G401 (cell line): ENCODE data around the gene ENDOV. TPM values are rescaled to one million over a fixed set of nuclear protein-coding genes. Genes with fewer than 3 reads are reported as not detected.
"Not testable (repeated sequence)": the region's sequence is repeated elsewhere in the genome, so short reads cannot be mapped to it uniquely, and the experiment has no call there.

Source experiments
- DNase-seq: peaks from one replicate; pipeline ENCODE4 v3.0.0-alpha.2; 2015; ENCODE audit warnings: low spot score
- in situ Hi-C: cut with HindIII; loops from 2 replicates; pipeline ENCODE4 v1.10.0; 2016; ENCODE audit warnings: low sequenced_read_pairs, mixed read lengths
- total RNA-seq: library from RNA; depleted of rRNA; stranded (reverse); fragments of >200 nt; shearing (Covaris generic); gene quantifications from 2 replicates; pipeline ENCODE4 v1.2.3, GENCODE V29; 2014

ENDOV gene
- total RNA-seq, 1 experiment from 2014 or later: 30.7 TPM

- in situ Hi-C loops, DNase-seq: not testable (repeated sequence)
Measured at GRCh38 chr17:80410441-80411087, 4.4 kb upstream of the ENDOV start.

DNA sequence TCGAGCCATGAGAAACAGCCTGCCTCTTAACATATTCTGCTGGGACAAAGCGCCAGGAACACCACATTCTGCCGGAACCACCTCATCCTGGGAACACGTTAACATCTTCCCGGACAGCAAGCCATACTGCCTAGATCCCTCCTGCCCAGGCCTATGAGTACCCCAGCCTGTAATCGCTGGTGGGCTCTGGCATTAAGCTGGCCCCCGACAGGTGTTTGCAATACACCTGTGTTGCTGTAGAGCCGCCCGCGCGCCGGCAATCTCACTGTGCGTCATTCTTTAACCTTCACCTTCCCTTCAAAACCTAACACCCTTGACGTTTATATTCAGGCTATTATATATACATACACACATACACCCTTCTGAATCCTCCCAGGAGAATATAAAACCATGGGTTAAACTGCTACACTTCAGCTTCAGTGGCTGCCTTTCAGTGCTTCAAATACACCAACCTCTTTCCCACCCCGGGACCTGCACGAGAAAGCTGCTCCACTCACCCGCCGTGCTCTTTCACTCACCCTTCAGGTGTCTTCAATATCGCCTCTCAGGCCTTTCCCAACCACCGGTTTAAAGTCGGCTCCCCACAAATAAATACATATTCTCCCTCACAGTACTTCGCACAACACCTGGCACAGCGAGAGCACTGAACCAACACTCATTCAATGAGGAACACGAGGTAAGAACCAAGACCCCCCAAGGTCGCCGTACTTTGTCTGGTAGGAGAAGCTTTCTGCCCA, 1.0 kb upstream of the ENDOV start:
- no peak for DNase-seq
- in situ Hi-C loops: no loop called here

- in situ Hi-C loops: no loop called here
- no peak for DNase-seq
Measured at GRCh38 chr17:80414508-80414802, 512 bp upstream of the ENDOV start.

GRCh38 chr17:80415626-80416137, 715 bp downstream of the ENDOV start:
- in situ Hi-C loops: no loop called here
- no peak for DNase-seq

DNA sequence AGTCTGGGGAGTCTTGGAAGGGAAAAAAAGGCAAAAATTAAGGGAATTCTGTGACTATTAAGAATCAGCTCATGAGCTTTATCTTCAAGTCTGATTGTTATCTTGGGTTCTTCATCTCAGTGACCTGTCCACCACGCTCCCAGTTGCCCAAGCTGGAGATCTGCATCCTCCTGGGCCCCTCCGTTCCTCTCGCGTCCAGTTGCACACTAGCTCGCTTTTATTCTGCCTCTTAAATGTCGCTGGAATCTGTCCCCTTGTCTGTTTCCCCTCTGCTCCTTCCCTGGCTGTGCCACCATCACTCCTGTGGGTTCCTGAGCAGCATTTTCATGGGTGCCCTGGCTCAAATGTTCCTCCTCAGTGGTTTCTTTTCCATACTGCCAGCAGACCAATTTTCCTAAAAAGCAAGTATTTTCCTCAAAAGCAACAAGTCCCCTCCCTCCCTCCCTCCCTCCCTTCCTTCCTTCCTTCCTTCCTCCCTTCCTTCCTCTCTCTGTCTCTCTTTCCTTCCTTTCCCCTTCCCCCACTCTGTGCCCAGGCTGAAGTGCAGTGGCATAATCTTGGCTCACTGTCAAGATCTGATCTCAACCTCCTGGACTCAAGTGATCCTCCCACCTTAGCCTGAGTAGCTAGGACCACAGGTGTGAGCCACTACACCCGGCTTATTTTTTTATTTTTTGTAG, 1.4 kb downstream of the ENDOV start:
- DNase-seq: no peak
- in situ Hi-C loops: no loop called here

DNA sequence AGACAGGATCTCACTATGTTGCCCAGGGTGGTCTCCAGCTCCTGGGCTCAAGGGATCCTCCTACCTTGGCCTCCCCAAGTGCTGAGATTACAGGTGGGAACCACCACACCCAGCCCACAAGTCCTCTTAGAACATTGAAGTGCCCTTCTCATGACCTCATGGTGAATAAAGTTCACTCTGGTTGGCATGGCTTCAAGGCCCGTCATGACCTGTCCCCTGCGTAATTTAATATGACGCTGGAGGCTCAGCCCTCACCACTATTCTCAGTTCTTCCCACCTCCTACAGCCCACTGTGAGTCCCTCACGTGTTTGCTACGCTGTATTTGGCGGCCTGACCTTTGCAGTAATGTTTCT, 1.9 kb downstream of the ENDOV start:
- in situ Hi-C loops: no loop called here

GRCh38 chr17:80418589-80418988, 3.6 kb downstream of the ENDOV start:
- in situ Hi-C loops: no loop called here
- DNase-seq: no peak

More for the DNA sequence above, 1.9 kb downstream of the ENDOV start:
- DNase-seq: no peak

DNA sequence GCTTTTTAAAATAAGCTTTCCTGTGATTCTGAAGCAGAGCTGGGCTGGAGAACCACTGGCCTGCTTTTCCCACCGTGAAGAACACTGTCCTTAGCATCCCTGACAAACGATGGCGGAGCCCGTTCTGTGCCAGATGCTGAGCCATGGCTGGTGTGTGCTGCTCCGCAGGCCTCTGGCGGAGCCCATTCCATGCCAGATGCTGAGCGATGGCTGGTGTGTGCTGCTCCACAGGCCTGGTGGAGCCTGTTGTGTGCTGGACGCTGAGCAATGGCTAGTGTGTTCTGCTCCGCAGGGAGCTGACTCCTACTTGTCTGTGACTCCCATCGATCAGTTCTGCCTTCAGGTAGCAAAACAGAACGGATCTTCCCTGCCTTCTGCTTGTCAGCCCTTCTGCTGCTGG, 4.3 kb downstream of the ENDOV start:
- DNase-seq: no peak
- in situ Hi-C loops: no loop called here

DNA sequence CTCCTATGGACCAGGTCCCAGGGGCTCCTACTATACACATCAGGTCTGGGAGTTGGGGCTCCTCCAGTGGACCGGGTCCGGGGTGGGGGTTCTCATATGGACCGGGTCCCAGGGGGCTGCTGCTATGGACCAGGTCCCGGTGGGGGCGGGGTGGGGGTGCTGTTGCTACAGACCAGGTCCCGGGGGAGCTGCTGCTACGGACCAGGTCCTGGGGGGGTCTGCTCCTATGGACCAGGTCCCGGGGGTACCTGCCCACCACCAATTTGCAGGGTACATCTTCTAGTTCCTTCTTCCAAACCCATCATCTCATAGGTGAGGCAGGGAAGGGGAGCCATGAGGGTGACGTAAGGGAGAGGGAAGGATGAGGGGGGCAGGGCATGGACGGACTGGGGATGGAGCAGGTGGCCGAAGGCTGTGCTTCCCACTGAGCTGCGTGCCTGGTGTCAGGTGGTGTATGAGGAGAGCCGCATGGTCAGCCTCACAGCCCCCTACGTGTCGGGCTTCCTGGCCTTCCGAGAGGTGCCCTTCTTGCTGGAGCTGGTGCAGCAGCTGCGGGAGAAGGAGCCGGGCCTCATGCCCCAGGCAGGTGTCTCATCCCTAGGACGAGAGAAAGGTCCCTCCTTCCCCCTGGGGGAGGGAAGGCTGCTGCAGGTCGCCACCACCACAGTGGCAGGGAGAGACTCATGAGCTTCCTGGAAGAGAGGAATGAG, 6.6 kb downstream of the ENDOV start:
- no peak for DNase-seq
- in situ Hi-C loops: no loop called here

DNA sequence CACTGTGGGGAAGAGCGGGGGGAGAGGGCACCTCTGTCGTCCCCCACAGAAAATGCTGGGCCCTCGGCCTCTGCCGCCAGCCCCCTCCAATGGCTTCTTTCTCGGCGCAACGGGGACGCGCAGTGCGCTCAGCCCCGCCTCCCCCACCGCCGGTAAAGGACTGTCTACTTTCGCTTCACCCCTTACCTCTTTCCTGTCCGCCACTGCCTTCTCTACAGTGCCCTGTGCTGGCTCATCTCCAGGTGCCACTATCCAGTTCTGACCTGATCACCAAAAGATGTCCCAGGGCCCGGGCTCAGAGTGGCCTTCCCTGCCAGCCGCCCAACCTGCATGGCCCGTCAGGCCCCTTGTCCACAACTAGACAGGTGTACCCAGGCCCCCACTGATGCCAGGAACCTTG, 7.3 kb downstream of the ENDOV start:
- in situ Hi-C loops: no loop called here
- no peak for DNase-seq

GRCh38 chr17:80422981-80423380, 8.0 kb downstream of the ENDOV start:
- DNase-seq: no peak
- in situ Hi-C loops: no loop called here

- in situ Hi-C loops: no loop called here
- no peak for DNase-seq
Measured at GRCh38 chr17:80423536-80424225, 8.7 kb downstream of the ENDOV start.

DNA sequence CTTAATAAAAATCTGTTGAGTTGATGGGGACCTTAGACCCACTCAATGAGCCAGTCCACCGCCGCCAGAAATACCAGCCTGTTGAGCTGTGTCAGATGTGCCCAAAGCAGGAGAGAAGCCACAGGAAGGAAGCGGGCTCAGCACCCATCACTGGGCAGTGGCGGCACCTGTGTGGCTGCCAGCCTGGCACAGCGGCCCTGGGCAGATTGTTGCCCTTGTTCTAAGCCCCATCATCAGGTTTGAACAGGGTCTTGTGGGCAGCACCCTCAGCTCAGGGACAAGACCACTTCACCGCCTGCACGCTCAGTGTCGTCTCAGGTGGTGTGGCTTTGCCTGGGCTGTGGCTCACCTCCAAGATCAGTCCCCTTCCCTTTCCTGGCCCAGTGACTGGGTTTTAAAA, 9.3 kb downstream of the ENDOV start:
- no peak for DNase-seq
- in situ Hi-C loops: no loop called here

DNA sequence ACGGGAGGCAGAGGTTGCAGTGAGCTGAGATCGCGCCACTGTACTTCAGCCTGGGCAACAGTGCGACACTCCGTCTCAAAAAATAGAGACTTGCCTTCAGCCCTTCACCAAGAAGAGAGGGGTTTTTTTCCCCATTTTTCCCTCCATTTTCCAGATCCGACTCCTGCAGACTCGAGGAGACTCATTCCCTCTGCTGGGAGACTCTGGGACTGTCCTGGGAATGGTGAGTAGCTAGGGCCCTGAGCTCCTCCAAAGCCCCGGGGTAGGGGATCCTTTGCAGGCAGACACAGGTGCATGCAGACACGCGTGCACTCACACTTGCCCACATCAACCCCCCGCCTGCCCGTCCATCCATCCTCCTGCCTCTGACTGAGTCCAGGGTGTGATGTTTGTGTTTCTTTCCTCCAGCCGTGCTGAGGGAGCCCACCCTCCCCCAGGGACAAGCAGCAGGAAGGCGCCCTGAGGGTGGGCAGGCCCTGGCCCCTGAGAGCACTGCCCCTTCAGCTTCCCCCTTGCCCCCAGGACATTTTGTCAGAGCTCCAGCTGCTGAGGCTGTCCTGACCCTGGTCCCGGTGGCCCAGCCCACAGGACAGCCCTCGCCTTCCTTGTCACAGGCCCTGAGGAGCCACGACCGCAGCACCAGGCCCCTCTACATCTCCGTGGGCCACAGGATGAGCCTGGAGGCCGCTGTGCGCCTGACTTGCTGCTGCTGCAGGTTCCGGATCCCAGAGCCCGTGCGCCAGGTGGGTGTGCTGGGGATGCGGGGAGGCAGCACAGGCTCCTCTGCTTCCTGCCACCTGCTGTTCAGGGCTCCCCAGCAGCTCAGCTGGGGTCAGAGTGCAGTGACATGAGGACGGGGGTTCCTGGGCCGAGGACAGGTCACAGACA, 10.2 kb downstream of the ENDOV start:
- in situ Hi-C loops: no loop called here
- DNase-seq: no peak

- DNase-seq: no peak
- in situ Hi-C loops: no loop called here
Measured at GRCh38 chr17:80425835-80426426, 11.0 kb downstream of the ENDOV start.

DNA sequence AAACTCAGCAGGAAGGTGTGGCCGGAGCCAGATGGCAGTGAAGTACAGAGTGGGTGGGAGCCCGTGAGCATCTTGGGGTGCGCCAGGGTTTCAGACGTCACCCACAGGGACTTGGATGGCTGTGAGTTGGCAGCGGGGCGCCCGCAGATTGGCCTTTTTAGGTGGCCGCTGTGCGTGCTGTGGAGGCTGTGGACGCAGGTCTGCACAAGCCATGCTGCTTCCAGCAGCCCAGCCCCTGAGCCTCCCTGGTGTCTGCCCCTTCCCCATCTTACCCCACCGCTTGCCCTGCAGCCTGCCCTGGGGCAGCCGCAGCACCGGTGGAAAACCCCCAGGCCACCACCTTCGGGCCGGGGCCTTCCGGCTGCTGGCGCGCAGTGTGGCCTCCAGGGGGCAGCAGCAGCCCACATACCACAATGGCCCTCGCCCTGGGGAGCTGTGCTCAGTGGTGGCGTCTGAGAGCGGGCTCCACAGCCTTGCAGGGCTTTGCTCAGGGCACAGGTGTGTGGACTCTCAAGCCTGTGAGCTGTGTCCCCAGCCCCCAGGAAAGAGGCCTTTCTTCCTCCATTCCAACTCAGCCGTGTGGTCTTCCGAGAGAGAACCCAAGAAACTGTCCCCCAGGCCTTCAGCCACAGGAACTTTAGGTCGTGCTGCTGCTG, 11.8 kb downstream of the ENDOV start:
- peak; percentile 88 for DNase-seq
- in situ Hi-C loops: no loop called here

DNA sequence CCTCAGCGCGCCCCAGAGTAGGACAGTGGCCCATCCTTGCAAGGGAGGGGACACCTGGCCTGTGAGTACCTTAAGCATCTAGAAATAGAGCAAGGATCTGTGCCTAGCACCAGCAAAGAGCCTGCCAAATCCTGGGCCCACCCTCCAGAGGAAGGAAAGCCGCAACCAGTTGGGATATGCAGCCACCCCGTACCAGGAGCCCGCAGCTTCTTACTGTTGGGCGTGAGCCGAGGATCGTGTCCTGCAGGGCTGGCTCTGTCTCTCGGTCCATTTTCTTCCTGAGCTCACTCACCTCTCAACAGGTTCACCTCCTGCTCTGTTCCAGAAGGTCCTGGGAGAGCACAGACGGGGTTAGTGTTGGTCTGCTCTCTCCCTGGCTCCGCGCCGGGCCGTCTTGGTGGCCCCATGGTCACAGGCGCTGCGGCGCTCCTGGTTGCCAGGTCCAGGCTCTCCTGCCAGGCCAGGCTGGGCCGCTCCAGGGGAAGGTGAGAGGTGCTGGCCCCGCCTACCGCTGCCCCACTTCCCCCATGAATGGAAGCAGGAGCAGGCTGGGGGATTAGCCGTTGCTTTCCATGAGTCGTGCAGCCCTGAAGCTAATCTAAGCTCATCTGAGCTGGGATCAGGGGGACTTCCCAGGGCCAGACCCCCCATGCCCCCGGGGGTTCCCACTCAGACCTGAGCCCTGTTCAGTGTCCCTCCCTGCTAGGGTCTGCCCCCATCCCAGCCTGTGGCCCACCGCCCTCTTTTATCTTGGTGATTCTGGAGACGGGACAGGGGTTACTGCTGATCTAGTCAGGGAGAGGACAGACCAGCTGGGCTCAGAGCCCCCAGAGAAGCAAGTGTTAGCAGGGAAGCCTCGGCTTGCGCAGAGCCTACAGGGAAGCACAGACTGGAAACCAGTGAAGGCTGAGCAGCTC, 12.7 kb downstream of the ENDOV start:
- in situ Hi-C loops: no loop called here
- peak; percentile 84 for DNase-seq
